ENCODE data around the gene NMRK2. TPM values are rescaled to one million over a fixed set of nuclear protein-coding genes. Genes with fewer than 3 reads are reported as not detected.

NMRK2 gene
- total and polyA plus RNA-seq, 2 of the 13 experiments (the other 11 are each of a cell fraction or from before 2014, with no cell fraction given): not detected

DNA sequence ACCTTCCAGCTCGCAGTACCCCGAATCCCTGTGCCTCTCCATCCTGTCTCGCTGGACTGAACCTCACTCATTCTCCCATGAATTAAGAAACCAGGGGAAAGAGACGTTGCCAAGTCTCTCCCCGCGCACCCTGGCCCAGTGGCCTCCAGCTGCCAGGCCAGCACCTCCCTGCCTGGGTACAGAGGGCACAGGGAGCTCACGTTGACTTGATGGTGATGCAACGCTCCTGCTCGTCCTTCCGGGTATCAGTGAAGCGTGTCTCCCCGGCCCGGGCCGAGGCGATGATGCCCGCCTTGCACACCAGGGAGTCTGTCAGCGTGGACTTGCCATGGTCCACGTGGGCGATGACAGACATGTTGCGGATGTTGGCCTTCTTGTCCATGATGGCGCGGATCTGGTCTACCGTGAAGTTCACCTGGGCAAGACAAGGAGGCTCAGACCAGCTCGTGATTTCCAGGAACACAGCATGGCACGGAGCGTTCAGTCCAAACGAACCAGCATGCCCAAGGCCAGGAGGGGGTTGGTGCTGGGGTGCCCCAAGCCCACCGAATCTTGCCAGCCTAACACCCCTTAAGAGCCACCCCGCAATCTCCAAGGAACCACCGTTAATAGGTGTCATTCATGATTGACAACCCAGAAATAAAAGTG is 51.2 kb downstream of the NMRK2 start (continued):
- TF ChIP-seq, protein P1, sequence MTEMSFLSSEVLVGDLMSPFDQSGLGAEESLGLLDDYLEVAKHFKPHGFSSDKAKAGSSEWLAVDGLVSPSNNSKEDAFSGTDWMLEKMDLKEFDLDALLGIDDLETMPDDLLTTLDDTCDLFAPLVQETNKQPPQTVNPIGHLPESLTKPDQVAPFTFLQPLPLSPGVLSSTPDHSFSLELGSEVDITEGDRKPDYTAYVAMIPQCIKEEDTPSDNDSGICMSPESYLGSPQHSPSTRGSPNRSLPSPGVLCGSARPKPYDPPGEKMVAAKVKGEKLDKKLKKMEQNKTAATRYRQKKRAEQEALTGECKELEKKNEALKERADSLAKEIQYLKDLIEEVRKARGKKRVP (CRISPR knock-in tag; IDR thresholded peaks at IDR 0.05): peak in 1 of 2 experiments; percentile 71; a peak in 2 of 4 replicates
- TF ChIP-seq, protein P2, sequence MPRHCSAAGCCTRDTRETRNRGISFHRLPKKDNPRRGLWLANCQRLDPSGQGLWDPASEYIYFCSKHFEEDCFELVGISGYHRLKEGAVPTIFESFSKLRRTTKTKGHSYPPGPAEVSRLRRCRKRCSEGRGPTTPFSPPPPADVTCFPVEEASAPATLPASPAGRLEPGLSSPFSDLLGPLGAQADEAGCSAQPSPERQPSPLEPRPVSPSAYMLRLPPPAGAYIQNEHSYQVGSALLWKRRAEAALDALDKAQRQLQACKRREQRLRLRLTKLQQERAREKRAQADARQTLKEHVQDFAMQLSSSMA (CRISPR knock-in tag; IDR thresholded peaks at IDR 0.05): no peak
- TF ChIP-seq ZNF83 (CRISPR knock-in tag; IDR thresholded peaks at IDR 0.05; ENCODE audit: borderline replicate concordance): no peak
- TF ChIP-seq ZNF737 (CRISPR knock-in tag; IDR thresholded peaks at IDR 0.05; ENCODE audit: borderline replicate concordance): no peak
- TF ChIP-seq, protein P3, sequence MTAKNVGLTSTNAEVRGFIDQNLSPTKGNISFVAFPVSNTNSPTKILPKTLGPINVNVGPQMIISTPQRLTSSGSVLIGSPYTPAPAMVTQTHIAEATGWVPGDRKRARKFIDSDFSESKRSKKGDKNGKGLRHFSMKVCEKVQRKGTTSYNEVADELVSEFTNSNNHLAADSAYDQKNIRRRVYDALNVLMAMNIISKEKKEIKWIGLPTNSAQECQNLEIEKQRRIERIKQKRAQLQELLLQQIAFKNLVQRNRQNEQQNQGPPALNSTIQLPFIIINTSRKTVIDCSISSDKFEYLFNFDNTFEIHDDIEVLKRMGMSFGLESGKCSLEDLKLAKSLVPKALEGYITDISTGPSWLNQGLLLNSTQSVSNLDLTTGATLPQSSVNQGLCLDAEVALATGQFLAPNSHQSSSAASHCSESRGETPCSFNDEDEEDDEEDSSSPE (CRISPR knock-in tag; IDR thresholded peaks at IDR 0.05): no peak
- TF ChIP-seq ZNF552 (CRISPR knock-in tag; IDR thresholded peaks at IDR 0.05; ENCODE audit: borderline replicate concordance): no peak
- TF ChIP-seq ZFP1 (CRISPR knock-in tag; IDR thresholded peaks at IDR 0.05): no peak
- no peak for TF ChIP-seq NFATC3 (CRISPR knock-in tag; IDR thresholded peaks at IDR 0.05)
- no peak for TF ChIP-seq KAT8 (CRISPR knock-in tag; IDR thresholded peaks at IDR 0.05)
- no peak for TF ChIP-seq HNRNPLL (IDR thresholded peaks at IDR 0.05; ENCODE audit: low read depth, low read length, poor library complexity, severe bottlenecking)
- TF ChIP-seq, protein P4, sequence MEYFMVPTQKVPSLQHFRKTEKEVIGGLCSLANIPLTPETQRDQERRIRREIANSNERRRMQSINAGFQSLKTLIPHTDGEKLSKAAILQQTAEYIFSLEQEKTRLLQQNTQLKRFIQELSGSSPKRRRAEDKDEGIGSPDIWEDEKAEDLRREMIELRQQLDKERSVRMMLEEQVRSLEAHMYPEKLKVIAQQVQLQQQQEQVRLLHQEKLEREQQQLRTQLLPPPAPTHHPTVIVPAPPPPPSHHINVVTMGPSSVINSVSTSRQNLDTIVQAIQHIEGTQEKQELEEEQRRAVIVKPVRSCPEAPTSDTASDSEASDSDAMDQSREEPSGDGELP (IDR thresholded peaks at IDR 0.05; ENCODE audit: borderline replicate concordance, low read depth): no peak
- TF ChIP-seq, protein P5, sequence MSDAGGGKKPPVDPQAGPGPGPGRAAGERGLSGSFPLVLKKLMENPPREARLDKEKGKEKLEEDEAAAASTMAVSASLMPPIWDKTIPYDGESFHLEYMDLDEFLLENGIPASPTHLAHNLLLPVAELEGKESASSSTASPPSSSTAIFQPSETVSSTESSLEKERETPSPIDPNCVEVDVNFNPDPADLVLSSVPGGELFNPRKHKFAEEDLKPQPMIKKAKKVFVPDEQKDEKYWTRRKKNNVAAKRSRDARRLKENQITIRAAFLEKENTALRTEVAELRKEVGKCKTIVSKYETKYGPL (CRISPR knock-in tag; IDR thresholded peaks at IDR 0.05): no peak
- TF ChIP-seq AKAP8 (CRISPR knock-in tag; IDR thresholded peaks at IDR 0.05): peak; percentile 7; the same call in 1 of the 2 replicates
- TF ChIP-seq POLR2AphosphoS5 (IDR thresholded peaks at IDR 0.05; ENCODE audit: low read depth, low read length): 0 out of 2 replicates have a peak, but pooled peaks have one; percentile 11
- no peak for TF ChIP-seq ERF (CRISPR knock-in tag; IDR thresholded peaks at IDR 0.05)
- TF ChIP-seq RBM39 (IDR thresholded peaks at IDR 0.05; ENCODE audit: low read depth, low read length, poor library complexity, severe bottlenecking): peak; percentile 53
- TF ChIP-seq, protein P6, sequence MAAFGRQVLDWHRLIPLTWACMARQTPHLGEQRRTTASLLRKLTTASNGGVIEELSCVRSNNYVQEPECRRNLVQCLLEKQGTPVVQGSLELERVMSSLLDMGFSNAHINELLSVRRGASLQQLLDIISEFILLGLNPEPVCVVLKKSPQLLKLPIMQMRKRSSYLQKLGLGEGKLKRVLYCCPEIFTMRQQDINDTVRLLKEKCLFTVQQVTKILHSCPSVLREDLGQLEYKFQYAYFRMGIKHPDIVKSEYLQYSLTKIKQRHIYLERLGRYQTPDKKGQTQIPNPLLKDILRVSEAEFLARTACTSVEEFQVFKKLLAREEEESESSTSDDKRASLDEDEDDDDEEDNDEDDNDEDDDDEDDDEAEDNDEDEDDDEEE (CRISPR knock-in tag; IDR thresholded peaks at IDR 0.05): no peak
- TF ChIP-seq XBP1 (CRISPR knock-in tag; IDR thresholded peaks at IDR 0.05): no peak
- TF ChIP-seq, protein P7, sequence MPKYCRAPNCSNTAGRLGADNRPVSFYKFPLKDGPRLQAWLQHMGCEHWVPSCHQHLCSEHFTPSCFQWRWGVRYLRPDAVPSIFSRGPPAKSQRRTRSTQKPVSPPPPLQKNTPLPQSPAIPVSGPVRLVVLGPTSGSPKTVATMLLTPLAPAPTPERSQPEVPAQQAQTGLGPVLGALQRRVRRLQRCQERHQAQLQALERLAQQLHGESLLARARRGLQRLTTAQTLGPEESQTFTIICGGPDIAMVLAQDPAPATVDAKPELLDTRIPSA (CRISPR knock-in tag; IDR thresholded peaks at IDR 0.05; ENCODE audit: borderline replicate concordance): no peak
- TF ChIP-seq ZNF614 (CRISPR knock-in tag; IDR thresholded peaks at IDR 0.05; ENCODE audit: borderline replicate concordance): no peak
- TF ChIP-seq, protein P8, sequence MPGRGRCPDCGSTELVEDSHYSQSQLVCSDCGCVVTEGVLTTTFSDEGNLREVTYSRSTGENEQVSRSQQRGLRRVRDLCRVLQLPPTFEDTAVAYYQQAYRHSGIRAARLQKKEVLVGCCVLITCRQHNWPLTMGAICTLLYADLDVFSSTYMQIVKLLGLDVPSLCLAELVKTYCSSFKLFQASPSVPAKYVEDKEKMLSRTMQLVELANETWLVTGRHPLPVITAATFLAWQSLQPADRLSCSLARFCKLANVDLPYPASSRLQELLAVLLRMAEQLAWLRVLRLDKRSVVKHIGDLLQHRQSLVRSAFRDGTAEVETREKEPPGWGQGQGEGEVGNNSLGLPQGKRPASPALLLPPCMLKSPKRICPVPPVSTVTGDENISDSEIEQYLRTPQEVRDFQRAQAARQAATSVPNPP (CRISPR knock-in tag; IDR thresholded peaks at IDR 0.05): no peak
- no peak for TF ChIP-seq ZC3H4 (CRISPR knock-in tag; IDR thresholded peaks at IDR 0.05; ENCODE audit: borderline replicate concordance)
- no peak for TF ChIP-seq ZNF678 (CRISPR knock-in tag; IDR thresholded peaks at IDR 0.05)
